ENCODE measurements around the gene NCOA1. TPM values are rescaled to one million over a fixed set of nuclear protein-coding genes. Genes with fewer than 3 reads are reported as not detected.

The NCOA1 gene
- total RNA-seq, 2 experiments from 2014 or later: 35.5 to 40.6 TPM

DNA sequence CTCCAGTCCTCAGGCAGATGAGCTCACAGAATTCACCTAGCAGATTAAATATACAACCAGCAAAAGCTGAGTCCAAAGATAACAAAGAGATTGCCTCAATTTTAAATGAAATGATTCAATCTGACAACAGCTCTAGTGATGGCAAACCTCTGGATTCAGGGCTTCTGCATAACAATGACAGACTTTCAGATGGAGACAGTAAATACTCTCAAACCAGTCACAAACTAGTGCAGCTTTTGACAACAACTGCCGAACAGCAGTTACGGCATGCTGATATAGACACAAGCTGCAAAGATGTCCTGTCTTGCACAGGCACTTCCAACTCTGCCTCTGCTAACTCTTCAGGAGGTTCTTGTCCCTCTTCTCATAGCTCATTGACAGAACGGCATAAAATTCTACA is 216.1 kb downstream of the NCOA1 start:
- intact Hi-C loops (cut with DNase I, micrococcal nuclease): no loop called here
- H3K27ac ChIP-seq (ENCODE audit: low read depth in 1 of 2, low read length in 2 of 2): no peak overlapping the region
- ATAC-seq (ENCODE audit: poor library complexity): no peak
- peaks cover 41% of the 10 kb centered on the region for H3K36me3 ChIP-seq (ENCODE audit: insufficient read depth, low read length)
- CTCF ChIA-PET: interaction anchor here (1.2 kb wide), 1 partner anchor 13 kb away, joined by 3 read pairs; no protein-coding TSS in a partner anchor
- Mint-ChIP-seq H3K4me1 (ENCODE audit: low read depth) (no peaks in the 10 kb centered on the region), H3K4me3 (no peak overlapping the region), H3K27ac (no peak overlapping the region), H3K27me3 (no peaks in the 10 kb centered on the region), H3K36me3 (ENCODE audit: low read depth) (peaks cover 77% of the 10 kb centered on the region), H3K9me3 (no peaks in the 10 kb centered on the region)
- H3K4me1 ChIP-seq (ENCODE audit: insufficient read depth, low read length): no peaks in the 10 kb centered on the region
- POLR2A ChIA-PET: no interaction called here
- H3K4me3 ChIP-seq (ENCODE audit: low read length): no peak overlapping the region
- H3K9me3 ChIP-seq (ENCODE audit: control insufficient read depth in 1 of 2, insufficient read depth in 1 of 2, low read length in 2 of 2): no peaks in the 10 kb centered on the region
- H3K27me3 ChIP-seq (ENCODE audit: control insufficient read depth in 1 of 2, insufficient read depth in 2 of 2, low read length in 2 of 2): no peaks in the 10 kb centered on the region
- no peak for DNase-seq
- TF ChIP-seq CTCF (IDR thresholded peaks at IDR 0.05): no peak

- Mint-ChIP-seq H3K27ac (no peak overlapping the region), H3K4me3 (no peak overlapping the region), H3K36me3 (ENCODE audit: low read depth) (peaks cover 82% of the 10 kb centered on the region), H3K9me3 (no peaks in the 10 kb centered on the region), H3K4me1 (ENCODE audit: low read depth) (no peaks in the 10 kb centered on the region), H3K27me3 (no peaks in the 10 kb centered on the region)
- no peaks in the 10 kb centered on the region for H3K4me1 ChIP-seq (ENCODE audit: insufficient read depth, low read length)
- no peak for TF ChIP-seq CTCF (IDR thresholded peaks at IDR 0.05)
- no peaks in the 10 kb centered on the region for H3K9me3 ChIP-seq (ENCODE audit: control insufficient read depth in 1 of 2, insufficient read depth in 1 of 2, low read length in 2 of 2)
- ATAC-seq (ENCODE audit: poor library complexity) (no peak), DNase-seq (no peak)
- ChIA-PET POLR2A (no interaction called here), CTCF (no interaction called here)
- H3K27me3 ChIP-seq (ENCODE audit: control insufficient read depth in 1 of 2, insufficient read depth in 2 of 2, low read length in 2 of 2): no peaks in the 10 kb centered on the region
- no peak overlapping the region for H3K27ac ChIP-seq (ENCODE audit: low read depth in 1 of 2, low read length in 2 of 2)
- H3K36me3 ChIP-seq (ENCODE audit: insufficient read depth, low read length): peaks cover 48% of the 10 kb centered on the region
- no peak overlapping the region for H3K4me3 ChIP-seq (ENCODE audit: low read length)
- intact Hi-C loops (cut with DNase I, micrococcal nuclease): no loop called here
Measured at GRCh38 chr2:24708537-24709152, 217.6 kb downstream of the NCOA1 start.

DNA sequence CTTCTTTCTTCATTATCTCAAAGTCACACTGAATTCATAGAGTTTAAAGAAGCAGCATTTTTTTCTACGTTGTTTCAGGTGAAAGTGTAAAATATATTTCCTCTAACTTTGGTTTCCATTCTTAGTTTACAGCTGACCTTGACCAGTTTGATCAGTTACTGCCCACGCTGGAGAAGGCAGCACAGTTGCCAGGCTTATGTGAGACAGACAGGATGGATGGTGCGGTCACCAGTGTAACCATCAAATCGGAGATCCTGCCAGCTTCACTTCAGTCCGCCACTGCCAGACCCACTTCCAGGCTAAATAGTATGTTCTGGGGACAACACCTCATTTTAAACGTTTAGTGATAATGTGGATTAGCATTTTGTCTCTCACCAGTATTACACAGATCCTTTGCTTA is 219.8 kb downstream of the NCOA1 start:
- Histone ChIP-seq H3K9me3 (ENCODE audit: control insufficient read depth in 1 of 2, insufficient read depth in 1 of 2, low read length in 2 of 2) (no peaks in the 10 kb centered on the region), H3K36me3 (ENCODE audit: insufficient read depth, low read length) (peaks cover 54% of the 10 kb centered on the region), H3K27ac (ENCODE audit: low read depth in 1 of 2, low read length in 2 of 2) (no peak overlapping the region), H3K27me3 (ENCODE audit: control insufficient read depth in 1 of 2, insufficient read depth in 2 of 2, low read length in 2 of 2) (no peaks in the 10 kb centered on the region), H3K4me1 (ENCODE audit: insufficient read depth, low read length) (no peaks in the 10 kb centered on the region), H3K4me3 (ENCODE audit: low read length) (no peak overlapping the region)
- Mint-ChIP-seq H3K4me3 (no peak overlapping the region), H3K27ac (no peak overlapping the region), H3K36me3 (ENCODE audit: low read depth) (peaks cover 89% of the 10 kb centered on the region), H3K27me3 (no peaks in the 10 kb centered on the region), H3K4me1 (ENCODE audit: low read depth) (no peaks in the 10 kb centered on the region), H3K9me3 (no peaks in the 10 kb centered on the region)
- ATAC-seq (ENCODE audit: poor library complexity) (no peak), DNase-seq (no peak)
- intact Hi-C loops (cut with DNase I, micrococcal nuclease): no loop called here
- ChIA-PET POLR2A (no interaction called here), CTCF (interaction anchor here (0.9 kb wide), 1 partner anchor 117 kb away, joined by 3 read pairs; no protein-coding TSS in a partner anchor)
- TF ChIP-seq CTCF (IDR thresholded peaks at IDR 0.05): no peak

Measured in CD4-positive, alpha-beta T cell (primary cell).